ENCODE data around the gene FOXC1.

FOXC1 gene

GRCh38 chr6:1657116-1657770 lies 47.5 kb downstream of the FOXC1 start:
- H3K36me3 ChIP-seq (ENCODE audit: insufficient read depth): no peaks in the 10 kb centered on the region
- no peak overlapping the region for H3K27ac ChIP-seq
- no peak overlapping the region for H2AFZ ChIP-seq (ENCODE audit: low read depth)
- H3K9ac ChIP-seq: no peak overlapping the region
- no peaks in the 10 kb centered on the region for H3K27me3 ChIP-seq (ENCODE audit: insufficient read depth, low read depth)
- no peak overlapping the region for H3K4me3 ChIP-seq (IDR thresholded peaks at IDR 0.05; ENCODE audit: insufficient read depth, low read depth, low read length)
- no peaks in the 10 kb centered on the region for H4K20me1 ChIP-seq (ENCODE audit: insufficient read depth)
- H3K4me2 ChIP-seq: no peak overlapping the region
- no peak for TF ChIP-seq CTCF (conservative IDR thresholded peaks at IDR 0.05; ENCODE audit: low read depth, low read length)
- no peaks in the 10 kb centered on the region for H3K4me1 ChIP-seq (ENCODE audit: low read depth, poor library complexity, severe bottlenecking)
- H3K79me2 ChIP-seq (ENCODE audit: insufficient read depth, low read depth): no peaks in the 10 kb centered on the region

- Histone ChIP-seq H3K27ac (no peak overlapping the region), H3K79me2 (ENCODE audit: insufficient read depth, low read depth) (no peaks in the 10 kb centered on the region), H4K20me1 (ENCODE audit: insufficient read depth) (no peaks in the 10 kb centered on the region), H2AFZ (ENCODE audit: low read depth) (no peak overlapping the region), H3K36me3 (ENCODE audit: insufficient read depth) (no peaks in the 10 kb centered on the region), H3K4me3 (IDR thresholded peaks at IDR 0.05; ENCODE audit: insufficient read depth, low read depth, low read length) (no peak overlapping the region), H3K4me2 (no peak overlapping the region), H3K4me1 (ENCODE audit: low read depth, poor library complexity, severe bottlenecking) (no peaks in the 10 kb centered on the region), H3K27me3 (ENCODE audit: insufficient read depth, low read depth) (no peaks in the 10 kb centered on the region), H3K9ac (no peak overlapping the region)
- TF ChIP-seq CTCF (conservative IDR thresholded peaks at IDR 0.05; ENCODE audit: low read depth, low read length): no peak
These were observed 48.1 kb downstream of the FOXC1 start for GRCh38 chr6:1657771-1658165.

GRCh38 chr6:1658212-1659005 lies 48.7 kb downstream of the FOXC1 start:
- no peaks in the 10 kb centered on the region for H3K27me3 ChIP-seq (ENCODE audit: insufficient read depth, low read depth)
- H4K20me1 ChIP-seq (ENCODE audit: insufficient read depth): no peaks in the 10 kb centered on the region
- no peak overlapping the region for H3K4me2 ChIP-seq
- H3K4me3 ChIP-seq (IDR thresholded peaks at IDR 0.05; ENCODE audit: insufficient read depth, low read depth, low read length): no peak overlapping the region
- no peak overlapping the region for H3K9ac ChIP-seq
- no peaks in the 10 kb centered on the region for H3K36me3 ChIP-seq (ENCODE audit: insufficient read depth)
- no peak overlapping the region for H2AFZ ChIP-seq (ENCODE audit: low read depth)
- no peaks in the 10 kb centered on the region for H3K4me1 ChIP-seq (ENCODE audit: low read depth, poor library complexity, severe bottlenecking)
- H3K27ac ChIP-seq: no peak overlapping the region
- no peaks in the 10 kb centered on the region for H3K79me2 ChIP-seq (ENCODE audit: insufficient read depth, low read depth)
- no peak for TF ChIP-seq CTCF (conservative IDR thresholded peaks at IDR 0.05; ENCODE audit: low read depth, low read length)

GRCh38 chr6:1659816-1660215 lies 50.1 kb downstream of the FOXC1 start:
- Histone ChIP-seq H3K36me3 (ENCODE audit: insufficient read depth) (no peaks in the 10 kb centered on the region), H2AFZ (ENCODE audit: low read depth) (no peak overlapping the region), H3K79me2 (ENCODE audit: insufficient read depth, low read depth) (no peaks in the 10 kb centered on the region), H3K4me3 (IDR thresholded peaks at IDR 0.05; ENCODE audit: insufficient read depth, low read depth, low read length) (no peak overlapping the region), H3K27me3 (ENCODE audit: insufficient read depth, low read depth) (no peaks in the 10 kb centered on the region), H3K27ac (no peak overlapping the region), H3K9ac (no peak overlapping the region), H3K4me1 (ENCODE audit: low read depth, poor library complexity, severe bottlenecking) (no peaks in the 10 kb centered on the region), H3K4me2 (no peak overlapping the region), H4K20me1 (ENCODE audit: insufficient read depth) (no peaks in the 10 kb centered on the region)
- TF ChIP-seq CTCF (conservative IDR thresholded peaks at IDR 0.05; ENCODE audit: low read depth, low read length): no peak

All from KMS-11 (cell line).